Epithelial cell of esophagus (primary cell): ENCODE measurements around the gene IL1RAP.

Experiments
- DNase-seq: peaks from one replicate; pipeline ENCODE4 v3.0.0; 2010; ENCODE audit warnings: low read depth
- H3K4me3 ChIP-seq: 2 replicates; pipeline ENCODE4 v1.5.1; 2011; ENCODE audit warnings: mild to moderate bottlenecking, low read length, control low read depth
- TF ChIP-seq, protein P1 (sequence below): IDR thresholded peaks from 2 replicates; pipeline ENCODE4 v1.5.1; 2011; ENCODE audit warnings: low read depth, mild to moderate bottlenecking, low read length, control low read depth, inconsistent platforms; ENCODE audit not compliant: insufficient read depth; ENCODE audit errors: missing control alignments

IL1RAP gene

DNA sequence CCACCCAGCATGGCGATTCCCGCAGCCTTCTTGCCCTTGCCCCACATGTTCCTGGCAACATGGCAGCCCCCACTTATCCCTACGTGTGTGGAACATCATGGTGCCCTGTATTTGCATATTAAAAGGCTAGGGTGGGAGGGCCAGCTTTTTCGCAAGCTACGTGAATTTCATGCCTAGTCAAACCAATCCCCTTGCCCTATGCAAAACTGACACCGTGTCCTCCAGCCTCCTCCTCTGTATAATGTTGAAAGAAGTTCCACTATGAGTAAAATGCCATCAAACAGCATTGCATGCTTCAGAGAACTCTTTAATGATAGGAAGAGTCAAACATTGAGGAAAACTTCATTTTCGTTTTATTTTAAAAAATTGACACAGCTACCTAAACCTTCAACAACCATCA lies 170.9 kb downstream of the IL1RAP start:
- TF ChIP-seq, protein P1, sequence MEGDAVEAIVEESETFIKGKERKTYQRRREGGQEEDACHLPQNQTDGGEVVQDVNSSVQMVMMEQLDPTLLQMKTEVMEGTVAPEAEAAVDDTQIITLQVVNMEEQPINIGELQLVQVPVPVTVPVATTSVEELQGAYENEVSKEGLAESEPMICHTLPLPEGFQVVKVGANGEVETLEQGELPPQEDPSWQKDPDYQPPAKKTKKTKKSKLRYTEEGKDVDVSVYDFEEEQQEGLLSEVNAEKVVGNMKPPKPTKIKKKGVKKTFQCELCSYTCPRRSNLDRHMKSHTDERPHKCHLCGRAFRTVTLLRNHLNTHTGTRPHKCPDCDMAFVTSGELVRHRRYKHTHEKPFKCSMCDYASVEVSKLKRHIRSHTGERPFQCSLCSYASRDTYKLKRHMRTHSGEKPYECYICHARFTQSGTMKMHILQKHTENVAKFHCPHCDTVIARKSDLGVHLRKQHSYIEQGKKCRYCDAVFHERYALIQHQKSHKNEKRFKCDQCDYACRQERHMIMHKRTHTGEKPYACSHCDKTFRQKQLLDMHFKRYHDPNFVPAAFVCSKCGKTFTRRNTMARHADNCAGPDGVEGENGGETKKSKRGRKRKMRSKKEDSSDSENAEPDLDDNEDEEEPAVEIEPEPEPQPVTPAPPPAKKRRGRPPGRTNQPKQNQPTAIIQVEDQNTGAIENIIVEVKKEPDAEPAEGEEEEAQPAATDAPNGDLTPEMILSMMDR, result no peak
- H3K4me3 ChIP-seq, result no peak overlapping the region
- no peak for DNase-seq

DNA sequence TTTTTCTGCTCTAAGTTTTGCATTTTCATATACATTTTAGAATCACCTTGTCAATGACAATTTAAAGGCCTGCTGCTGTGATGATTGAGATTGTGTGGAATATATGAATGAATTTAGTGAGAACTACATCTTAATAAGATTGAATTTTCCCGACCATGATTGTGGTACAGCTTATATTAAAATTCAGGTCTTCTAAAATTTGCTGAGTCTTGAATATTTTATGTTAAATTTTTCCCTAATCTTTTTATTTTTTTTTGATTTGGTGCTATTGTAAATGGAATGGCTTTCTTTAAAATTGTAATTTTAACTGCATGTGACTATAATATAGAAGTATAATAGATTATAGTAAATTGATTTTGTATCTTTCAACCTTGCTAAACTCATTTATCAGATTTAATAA lies 172.1 kb downstream of the IL1RAP start:
- DNase-seq, result no peak
- TF ChIP-seq, protein P1, result no peak

DNA sequence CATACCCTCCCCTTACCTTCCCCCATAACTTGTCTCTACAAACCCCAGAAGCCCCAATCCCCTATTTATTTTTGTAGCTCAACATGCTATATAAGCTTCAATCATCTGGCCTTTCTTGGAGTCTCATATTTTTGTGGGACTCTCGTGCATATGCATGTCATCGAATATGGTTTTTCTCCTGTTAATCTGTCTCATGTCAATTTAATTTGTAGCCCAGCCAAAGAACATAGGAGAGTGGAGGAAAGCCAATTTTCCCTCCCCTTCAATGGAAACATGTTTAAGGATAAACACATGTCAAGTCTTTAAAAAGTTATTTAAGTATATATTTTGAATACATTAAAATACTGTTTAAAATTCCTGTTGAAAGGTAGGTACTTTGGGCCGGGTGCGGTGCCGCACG lies 176.4 kb downstream of the IL1RAP start:
- TF ChIP-seq, protein P1, result no peak
- DNase-seq, result no peak
- no peak overlapping the region for H3K4me3 ChIP-seq

More for the DNA sequence above, 172.1 kb downstream of the IL1RAP start:
- H3K4me3 ChIP-seq, result no peak overlapping the region

DNA sequence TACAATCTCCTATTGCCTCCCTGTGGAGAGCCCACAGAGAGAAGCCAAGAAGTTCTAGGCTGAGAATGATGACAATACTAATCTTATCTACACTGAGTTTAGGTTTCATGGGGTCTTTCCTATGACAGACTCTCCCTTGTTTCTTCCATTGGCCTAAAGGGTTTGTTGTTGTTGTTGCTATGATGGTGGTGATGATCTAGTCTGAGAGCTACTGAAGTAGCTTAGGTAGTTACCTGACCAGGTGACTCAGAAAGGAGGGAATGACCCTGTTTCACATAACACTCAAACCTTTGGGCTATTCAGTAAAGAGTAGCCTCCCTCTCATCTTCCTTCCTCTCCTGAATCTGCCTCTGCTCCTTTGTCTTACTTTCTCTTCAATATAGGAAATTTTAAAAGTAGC lies 178.4 kb downstream of the IL1RAP start:
- DNase-seq, result peak; percentile 26
- H3K4me3 ChIP-seq, result no peak overlapping the region
- TF ChIP-seq, protein P1, result no peak

DNA sequence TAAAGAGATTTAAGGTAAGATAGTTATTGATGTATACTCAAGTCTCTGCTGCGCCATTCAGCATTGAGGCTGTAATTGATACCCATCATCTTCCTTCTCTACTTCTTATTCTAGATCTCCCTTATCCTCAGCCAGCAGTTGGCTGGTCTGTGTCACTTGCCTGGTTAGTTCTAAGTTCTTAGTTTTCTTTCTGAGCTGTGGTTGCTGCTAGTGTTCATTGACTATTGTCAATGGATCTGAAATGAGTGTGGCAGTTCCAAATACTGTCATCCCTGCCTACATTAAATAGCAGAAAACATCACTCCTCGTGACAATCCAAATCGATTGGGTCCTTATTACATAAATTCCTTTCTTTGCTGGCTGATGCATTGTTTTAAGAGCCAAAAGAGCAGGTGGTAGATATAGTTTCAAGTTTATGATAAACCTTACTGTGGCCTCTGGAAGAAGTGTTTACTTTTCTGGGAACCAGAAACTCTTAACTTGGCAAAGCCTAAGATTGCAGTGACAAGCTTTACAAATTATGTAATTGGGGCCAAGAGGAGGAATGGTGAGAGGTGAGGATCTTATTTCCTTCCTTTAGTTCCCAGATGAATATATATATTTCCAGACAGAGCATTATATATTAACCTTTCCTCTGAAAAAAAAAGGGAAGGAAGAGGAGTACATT lies 180.6 kb downstream of the IL1RAP start:
- TF ChIP-seq, protein P1, result no peak
- DNase-seq, result no peak
- H3K4me3 ChIP-seq, result no peak overlapping the region

DNA sequence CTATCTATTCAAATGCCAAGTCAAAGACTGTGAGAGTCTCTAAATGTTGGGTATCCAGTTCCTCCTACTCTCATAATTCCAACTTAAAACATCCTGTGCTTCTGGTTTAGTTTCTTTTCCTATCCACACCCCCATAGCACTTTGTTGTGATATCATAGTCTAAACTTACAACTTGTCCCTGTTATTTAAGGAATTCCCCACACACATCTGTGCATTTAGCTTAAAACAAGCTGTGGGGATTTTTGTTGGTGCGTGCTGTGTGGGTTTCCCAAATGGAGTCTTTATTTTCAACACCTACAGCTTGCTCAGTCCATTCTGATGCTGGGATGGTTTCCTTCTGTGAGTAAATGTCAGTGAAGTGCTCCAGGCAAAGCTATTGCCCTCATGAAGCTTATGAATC lies 181.3 kb downstream of the IL1RAP start:
- TF ChIP-seq, protein P1, result no peak
- H3K4me3 ChIP-seq, result no peak overlapping the region
- no peak for DNase-seq

DNA sequence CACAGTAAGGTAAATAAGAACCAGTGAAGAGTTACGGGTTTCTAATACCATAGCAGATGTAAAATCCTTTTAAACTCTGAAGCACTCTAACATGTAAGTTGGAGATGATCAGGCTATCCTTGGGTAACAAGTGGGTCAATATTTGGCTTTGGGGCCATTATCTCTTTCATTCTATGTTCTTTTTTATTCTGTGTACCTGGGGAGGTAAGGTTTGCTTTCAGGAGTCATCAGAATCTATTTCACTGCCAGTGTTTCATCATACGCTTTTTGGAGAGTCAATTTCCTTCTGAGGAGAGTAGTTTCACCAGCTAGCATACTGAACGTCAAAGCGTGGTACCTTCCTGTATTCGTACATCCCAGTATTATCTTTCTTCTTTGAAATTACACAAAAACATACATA lies 182.1 kb downstream of the IL1RAP start:
- no peak for DNase-seq
- H3K4me3 ChIP-seq, result no peak overlapping the region
- TF ChIP-seq, protein P1, result no peak
